Measurements from ENCODE around the gene EMID1. TPM values are rescaled to one million over a fixed set of nuclear protein-coding genes. Genes with fewer than 3 reads are reported as not detected.

Gene EMID1
- total RNA-seq, result 9.0 and 10.4 TPM in 2 replicates
- long read RNA-seq, result 0 reads

DNA sequence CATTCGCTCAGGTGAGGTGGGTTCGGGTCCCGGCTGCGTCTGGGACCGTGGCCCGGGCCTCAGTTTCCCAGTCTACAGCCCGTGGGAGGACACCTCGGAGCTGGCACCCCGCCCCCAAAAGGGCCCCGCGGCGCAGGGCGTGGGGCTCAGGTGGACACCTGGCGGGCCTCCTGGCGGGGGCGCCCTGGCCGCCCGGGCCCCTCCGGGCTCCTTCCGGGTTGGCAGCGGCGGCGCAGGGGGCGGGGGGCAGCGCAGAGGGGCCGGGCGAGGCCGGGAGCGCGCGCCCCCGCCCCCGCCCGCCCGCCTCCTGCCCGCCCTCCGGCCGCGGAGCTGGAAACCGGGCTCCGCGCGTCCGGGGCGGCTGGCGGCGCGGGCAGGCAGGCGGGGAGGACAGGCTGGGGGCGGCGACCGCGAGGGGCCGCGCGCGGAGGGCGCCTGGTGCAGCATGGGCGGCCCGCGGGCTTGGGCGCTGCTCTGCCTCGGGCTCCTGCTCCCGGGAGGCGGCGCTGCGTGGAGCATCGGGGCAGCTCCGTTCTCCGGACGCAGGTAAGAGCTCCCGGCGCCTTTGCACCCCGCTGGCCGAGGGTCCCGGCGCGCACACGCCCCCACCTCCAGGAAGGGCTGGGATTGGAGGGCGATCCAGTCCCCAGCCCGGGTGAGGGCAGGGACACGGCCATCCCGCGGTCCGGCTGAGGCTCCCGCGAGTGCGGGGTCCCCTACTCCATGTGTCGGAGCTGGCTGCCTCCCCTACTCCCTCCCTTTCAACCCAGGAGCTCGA, at the start of gene EMID1:
Gene EMID1 (plus strand): TSS at position 303 of the 778 bp plus-strand sequence. CDS start 143 bp downstream, at position 446.
- H3K27ac Mint-ChIP-seq (ENCODE audit: unreplicated experiment), result peak within 1 kb of the TSS; percentile 85
- H3K27me3 Mint-ChIP-seq (ENCODE audit: low read depth), result peaks cover 13% of the 10 kb centered on the region
- H3K9me3 Mint-ChIP-seq, result no peaks in the 10 kb centered on the region
- TF ChIP-seq, protein P1, sequence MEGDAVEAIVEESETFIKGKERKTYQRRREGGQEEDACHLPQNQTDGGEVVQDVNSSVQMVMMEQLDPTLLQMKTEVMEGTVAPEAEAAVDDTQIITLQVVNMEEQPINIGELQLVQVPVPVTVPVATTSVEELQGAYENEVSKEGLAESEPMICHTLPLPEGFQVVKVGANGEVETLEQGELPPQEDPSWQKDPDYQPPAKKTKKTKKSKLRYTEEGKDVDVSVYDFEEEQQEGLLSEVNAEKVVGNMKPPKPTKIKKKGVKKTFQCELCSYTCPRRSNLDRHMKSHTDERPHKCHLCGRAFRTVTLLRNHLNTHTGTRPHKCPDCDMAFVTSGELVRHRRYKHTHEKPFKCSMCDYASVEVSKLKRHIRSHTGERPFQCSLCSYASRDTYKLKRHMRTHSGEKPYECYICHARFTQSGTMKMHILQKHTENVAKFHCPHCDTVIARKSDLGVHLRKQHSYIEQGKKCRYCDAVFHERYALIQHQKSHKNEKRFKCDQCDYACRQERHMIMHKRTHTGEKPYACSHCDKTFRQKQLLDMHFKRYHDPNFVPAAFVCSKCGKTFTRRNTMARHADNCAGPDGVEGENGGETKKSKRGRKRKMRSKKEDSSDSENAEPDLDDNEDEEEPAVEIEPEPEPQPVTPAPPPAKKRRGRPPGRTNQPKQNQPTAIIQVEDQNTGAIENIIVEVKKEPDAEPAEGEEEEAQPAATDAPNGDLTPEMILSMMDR (conservative IDR thresholded peaks at IDR 0.05), result no peak
- H3K36me3 Mint-ChIP-seq (ENCODE audit: low read depth), result no peaks in the 10 kb centered on the region
- H3K4me3 Mint-ChIP-seq, result peak within 1 kb of the TSS; percentile 90
- peaks cover 46% of the 10 kb centered on the region for H3K4me1 Mint-ChIP-seq
- no peak for DNase-seq (ENCODE audit: low read depth, low spot score)

DNA sequence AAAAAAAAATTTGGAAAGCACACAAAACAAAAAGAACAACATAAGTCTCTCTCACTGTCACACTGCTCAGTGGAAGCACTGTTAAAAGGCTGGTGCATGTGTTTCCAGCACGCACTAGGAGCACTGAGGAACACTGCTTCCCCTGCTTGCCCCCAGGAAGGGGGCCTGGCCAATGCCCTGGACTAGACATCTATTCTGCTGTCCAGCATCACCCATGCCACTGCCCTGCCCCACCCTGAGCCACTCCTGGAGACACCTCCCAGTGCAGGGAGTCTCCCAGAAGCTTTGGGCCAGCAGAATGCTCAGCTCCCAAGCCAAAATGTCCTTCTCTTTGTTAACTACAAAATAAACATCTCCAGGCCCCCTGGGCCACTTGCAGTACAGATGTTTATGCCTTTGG, 49.7 kb upstream of the EMID1 start:
- no peaks in the 10 kb centered on the region for H3K9me3 Mint-ChIP-seq
- peaks cover 39% of the 10 kb centered on the region for H3K4me1 Mint-ChIP-seq
- H3K27ac Mint-ChIP-seq (ENCODE audit: unreplicated experiment), result no peak overlapping the region
- DNase-seq (ENCODE audit: low read depth, low spot score), result no peak
- H3K4me3 Mint-ChIP-seq, result no peak overlapping the region
- no peaks in the 10 kb centered on the region for H3K36me3 Mint-ChIP-seq (ENCODE audit: low read depth)
- peaks cover 15% of the 10 kb centered on the region for H3K27me3 Mint-ChIP-seq (ENCODE audit: low read depth)
- TF ChIP-seq, protein P1 (conservative IDR thresholded peaks at IDR 0.05), result no peak

DNA sequence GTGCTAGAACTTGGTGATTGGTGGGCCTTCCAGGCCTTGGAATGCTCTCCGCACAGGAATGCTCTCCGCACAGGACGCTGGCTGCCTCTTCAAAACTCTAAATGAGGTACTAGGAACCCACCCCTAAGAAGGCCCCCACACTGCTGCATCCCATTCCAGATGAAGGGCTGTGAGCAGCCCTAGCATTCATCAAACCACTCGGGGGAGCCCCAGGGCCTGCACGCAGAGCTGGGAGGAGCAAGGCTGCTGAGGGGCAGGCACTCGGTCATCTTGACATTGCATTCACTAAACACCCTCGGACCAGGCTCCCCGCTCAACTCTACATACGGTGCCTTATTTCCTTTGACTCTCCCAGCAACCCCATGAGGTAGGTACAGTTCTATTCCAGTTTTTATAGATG, 49.2 kb upstream of the EMID1 start:
- Mint-ChIP-seq H3K36me3 (ENCODE audit: low read depth) (no peaks in the 10 kb centered on the region), H3K4me3 (no peak overlapping the region), H3K9me3 (no peaks in the 10 kb centered on the region), H3K27me3 (ENCODE audit: low read depth) (peaks cover 15% of the 10 kb centered on the region), H3K4me1 (peaks cover 34% of the 10 kb centered on the region), H3K27ac (ENCODE audit: unreplicated experiment) (no peak overlapping the region)
- DNase-seq (ENCODE audit: low read depth, low spot score), result no peak
- TF ChIP-seq, protein P1 (conservative IDR thresholded peaks at IDR 0.05), result no peak

DNA sequence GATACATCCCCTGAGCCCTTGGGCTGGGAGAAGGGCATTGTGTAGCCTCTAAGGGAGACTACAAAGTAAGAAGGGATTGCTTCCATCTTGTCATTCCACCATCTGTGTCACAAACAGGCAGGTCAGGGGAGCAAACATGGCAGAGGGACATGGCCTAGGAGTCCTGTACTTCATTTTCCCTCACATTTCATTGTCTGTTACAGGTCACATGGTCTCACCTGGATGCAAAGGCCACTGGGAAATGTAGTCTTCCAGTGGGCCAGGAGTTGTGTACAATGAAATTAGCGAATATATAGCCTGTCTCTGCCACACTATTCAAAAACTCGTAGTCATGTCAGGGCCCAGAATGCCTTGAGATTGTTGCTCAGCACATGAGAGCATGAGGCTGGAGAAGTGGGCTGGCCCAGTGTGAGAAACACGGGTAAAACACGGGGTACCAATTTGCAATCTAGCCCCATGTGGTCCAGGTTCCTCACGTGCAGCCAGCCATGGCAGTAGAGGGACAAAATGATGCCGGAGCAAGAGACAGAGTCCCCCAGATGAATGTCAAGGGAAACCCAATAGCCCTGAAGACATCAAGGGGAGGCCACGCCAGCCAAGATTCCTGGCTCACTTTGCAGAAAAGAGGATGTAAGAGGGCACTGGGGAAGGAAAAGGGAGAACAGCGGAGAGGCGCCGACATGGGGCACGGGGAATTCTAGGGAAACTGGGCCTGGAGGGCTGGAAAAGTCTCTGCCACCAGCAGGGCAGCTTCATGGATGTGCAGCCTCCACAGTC, 47.7 kb upstream of the EMID1 start:
- TF ChIP-seq, protein P1 (conservative IDR thresholded peaks at IDR 0.05), result no peak
- Mint-ChIP-seq H3K36me3 (ENCODE audit: low read depth) (no peaks in the 10 kb centered on the region), H3K9me3 (no peaks in the 10 kb centered on the region), H3K27me3 (ENCODE audit: low read depth) (peaks cover 15% of the 10 kb centered on the region), H3K4me3 (no peak overlapping the region), H3K27ac (ENCODE audit: unreplicated experiment) (peak overlapping the region; percentile 60), H3K4me1 (peaks cover 21% of the 10 kb centered on the region)
- DNase-seq (ENCODE audit: low read depth, low spot score), result no peak

DNA sequence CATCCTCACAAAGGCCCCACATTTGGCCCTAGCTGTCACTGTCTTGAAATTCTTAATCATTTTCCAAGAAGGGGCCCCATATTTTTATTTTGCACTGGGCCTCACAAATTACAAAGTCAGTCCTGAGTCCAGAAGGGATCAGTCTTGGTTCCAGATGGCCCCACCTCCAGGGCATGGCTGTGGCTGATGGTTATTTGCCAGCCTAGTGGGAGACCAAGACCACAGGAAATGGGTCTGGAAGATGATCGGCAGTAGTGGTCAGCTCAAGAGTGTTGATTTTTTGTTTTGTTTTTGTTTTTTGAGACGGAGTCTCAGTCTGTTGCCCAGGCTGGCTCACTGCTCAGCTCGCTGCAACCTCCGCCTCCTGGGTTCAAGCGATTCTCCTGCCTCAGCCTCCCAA, 47.1 kb upstream of the EMID1 start:
- H3K4me3 Mint-ChIP-seq, result no peak overlapping the region
- no peaks in the 10 kb centered on the region for H3K9me3 Mint-ChIP-seq
- H3K36me3 Mint-ChIP-seq (ENCODE audit: low read depth), result no peaks in the 10 kb centered on the region
- H3K27me3 Mint-ChIP-seq (ENCODE audit: low read depth), result peaks cover 11% of the 10 kb centered on the region
- no peak for DNase-seq (ENCODE audit: low read depth, low spot score)
- peaks cover 16% of the 10 kb centered on the region for H3K4me1 Mint-ChIP-seq
- H3K27ac Mint-ChIP-seq (ENCODE audit: unreplicated experiment), result no peak overlapping the region
- TF ChIP-seq, protein P1 (conservative IDR thresholded peaks at IDR 0.05), result no peak
